K562 (cell line): ENCODE results near the gene SULT1E1. TPM values are rescaled to one million over a fixed set of nuclear protein-coding genes. Genes with fewer than 3 reads are reported as not detected.

Source experiments
- ATAC-seq: fragments of 200-7000 bp; cut with Tn5 transposase; 3 replicates; pipeline ENCODE4 v1.9.1; 2020; ENCODE audit warnings: moderate library complexity
- BruUV-seq: library from RNA; stranded (reverse); fragments of 400-500 nt; replicated peaks from 2 replicates; lab custom pipeline; 2021; lab: Mats Ljungman, UMichigan
- CTCF ChIA-PET: fragments of 300-600 bp; formaldehyde crosslinking; extraction: SDS; loops from one replicate; lab custom pipeline; 2021; ENCODE audit warnings: low intra/inter-chr PET ratio; lab: Yijun Ruan, JAX
- POLR2A ChIA-PET: fragments of 300-600, 350-650 bp; sonication (Branson Sonifier 250); formaldehyde crosslinking; extraction: SDS; loops from one replicate; lab custom pipeline; 2021; ENCODE audit warnings: antibody characterized with exemption, inconsistent platforms; lab: Yijun Ruan, JAX
- DNase-seq, 4 experiments: peaks; one replicate each; pipeline versions ENCODE4 v3.0.0 to v3.0.0-alpha.2; 2011 to 2018; ENCODE audit warnings: low spot score in 3 of 4, mixed read lengths in 3 of 4; ENCODE audit errors: extremely low read depth in 1 of 4
- FAIRE-seq: peaks from 2 replicates; lab custom pipeline; 2011; peaks lifted over from hg19 to GRCh38; lab: Jason Lieb, UNC
- H2AFZ ChIP-seq: 2 replicates; pipeline ENCODE4 v1.6.0; 2011; ENCODE audit warnings: low read depth, low read length, control low read depth, inconsistent platforms
- H3K27ac ChIP-seq: fragments of 200-600 bp; 3 replicates; pipeline ENCODE4 v1.8.0; 2011; ENCODE audit warnings: low read depth, mild to moderate bottlenecking, control low read depth, inconsistent platforms, low read length, moderate library complexity, mixed read lengths; ENCODE audit errors: extremely low read depth
- H3K27me3 ChIP-seq, 2 experiments: fragments of 300-600 bp in 1 of 2; 2 replicates in 1 of 2; 3 replicates in 1 of 2; pipeline versions ENCODE4 v1.6.0 to v1.8.0; 2011; ENCODE audit warnings: inconsistent platforms in 2 of 2, low read length in 2 of 2, mild to moderate bottlenecking in 1 of 2, mixed read lengths in 1 of 2, moderate library complexity in 1 of 2; ENCODE audit not compliant: control insufficient read depth in 2 of 2, insufficient read depth in 2 of 2
- H3K36me3 ChIP-seq: fragments of 300-600 bp; 3 replicates; pipeline ENCODE4 v1.8.0; 2011; ENCODE audit warnings: mild to moderate bottlenecking, low read length, inconsistent platforms; ENCODE audit not compliant: control insufficient read depth, insufficient read depth
- H3K4me1 ChIP-seq, 2 experiments: fragments of 200-600 bp in 1 of 2; replicated peaks in 1 of 2; 2 replicates in 1 of 2; 3 replicates in 1 of 2; pipeline versions ENCODE4 v1.5.1 to v1.8.0; 2011; ENCODE audit warnings: inconsistent platforms in 2 of 2, low read length in 2 of 2, mild to moderate bottlenecking in 1 of 2, mixed read lengths in 1 of 2, moderate library complexity in 1 of 2; ENCODE audit not compliant: control insufficient read depth in 2 of 2, insufficient read depth in 2 of 2
- H3K4me2 ChIP-seq: 2 replicates; pipeline ENCODE4 v1.6.1; 2011; ENCODE audit warnings: low read length, control low read depth, inconsistent platforms, mixed read lengths; ENCODE audit not compliant: insufficient read depth
- H3K4me3 ChIP-seq: fragments of 200-600 bp; sonication (generic), shearing (Covaris generic); 2 replicates; pipeline ENCODE4 v1.5.1; 2016; ENCODE audit warnings: control low read depth, inconsistent platforms
- H3K79me2 ChIP-seq: fragments of 200-600 bp; 3 replicates; pipeline ENCODE4 v1.8.0; 2011; ENCODE audit warnings: low read length, inconsistent platforms; ENCODE audit not compliant: control insufficient read depth, insufficient read depth
- H3K9ac ChIP-seq, 2 experiments: 2 replicates each; pipeline versions ENCODE4 v1.6.0 to v1.6.1; 2011; ENCODE audit warnings: low read depth in 2 of 2, low read length in 2 of 2, control low read depth in 1 of 2, inconsistent platforms in 1 of 2, mild to moderate bottlenecking in 1 of 2, mixed read lengths in 1 of 2; ENCODE audit not compliant: insufficient read depth in 1 of 2
- H3K9me1 ChIP-seq: one replicate; pipeline ENCODE4 v1.6.0; 2011; ENCODE audit warnings: inconsistent platforms, mild to moderate bottlenecking, low read length, moderate library complexity; ENCODE audit not compliant: control insufficient read depth, insufficient read depth
- H3K9me3 ChIP-seq: replicated peaks from 2 replicates; pipeline ENCODE4 v1.5.1; 2011; ENCODE audit warnings: low read depth, low read length, inconsistent platforms; ENCODE audit not compliant: control insufficient read depth, insufficient read depth
- H4K20me1 ChIP-seq: replicated peaks from 2 replicates; pipeline ENCODE4 v1.6.1; 2011; ENCODE audit warnings: low read length, inconsistent platforms, mixed read lengths; ENCODE audit not compliant: control insufficient read depth, insufficient read depth
- BRF1 ChIP-seq: IDR thresholded peaks from 3 replicates; pipeline ENCODE4 v1.6.1; 2011; ENCODE audit warnings: borderline replicate concordance, mild to moderate bottlenecking; ENCODE audit not compliant: insufficient read length; ENCODE audit errors: extremely low read depth
- CHCHD3 ChIP-seq: fragments of 250-450 bp; sonication (Bioruptor Pico); IDR thresholded peaks from 2 replicates; pipeline ENCODE4 v2.1.2; 2022; ENCODE audit warnings: mild to moderate bottlenecking
- GABPA ChIP-seq: fragments of 200-800 bp; sonication (Bioruptor generic); conservative IDR thresholded peaks from 2 replicates; pipeline ENCODE4 v1.6.1; 2016; ENCODE audit warnings: low read depth, missing genetic modification characterization, missing compliant biosample characterization
- HNRNPK ChIP-seq: fragments of 200-400 bp; formaldehyde crosslinking; IDR thresholded peaks from one replicate; pipeline ENCODE4 v1.6.1; 2018; ENCODE audit warnings: mild to moderate bottlenecking, low read depth, low read length; ENCODE audit not compliant: poor library complexity, severe bottlenecking
- NFE2 ChIP-seq: IDR thresholded peaks from 2 replicates; pipeline ENCODE4 v1.6.1; 2014; ENCODE audit warnings: antibody characterized with exemption, low read depth
- NRF1 ChIP-seq, 2 experiments: fragments of 450-650 bp; IDR thresholded peaks in 1 of 2; conservative IDR thresholded peaks in 1 of 2; 2 replicates each; pipeline ENCODE4 v1.6.1; 2014; ENCODE audit warnings: mild to moderate bottlenecking in 2 of 2
- POLR2AphosphoS5 ChIP-seq: IDR thresholded peaks from 2 replicates; pipeline ENCODE4 v1.6.1; 2011; ENCODE audit warnings: mild to moderate bottlenecking, low read depth, low read length, moderate library complexity; ENCODE audit not compliant: control insufficient read depth, insufficient read depth
- RB1 ChIP-seq: fragments of 450-650 bp; IDR thresholded peaks from 2 replicates; pipeline ENCODE4 v1.6.1; 2017; ENCODE audit warnings: low read depth, mild to moderate bottlenecking
- SP2 ChIP-seq: IDR thresholded peaks from 2 replicates; pipeline ENCODE4 v1.6.1; 2011; ENCODE audit warnings: mild to moderate bottlenecking, low read depth, low read length, moderate library complexity; ENCODE audit not compliant: poor library complexity, severe bottlenecking; ENCODE audit errors: extremely low read depth
- TCF7 ChIP-seq: sonication (generic); IDR thresholded peaks from 2 replicates; pipeline ENCODE4 v1.6.1; 2016; ENCODE audit warnings: antibody characterized with exemption, borderline replicate concordance
- THRAP3 ChIP-seq: fragments of 450-650 bp; IDR thresholded peaks from 2 replicates; pipeline ENCODE4 v1.6.1; 2016; ENCODE audit warnings: mild to moderate bottlenecking, inconsistent platforms, borderline replicate concordance
- ZNF316 ChIP-seq: fragments of 450-650 bp; IDR thresholded peaks from 2 replicates; pipeline ENCODE4 v1.6.1; 2016
- WGBS: fragments of 100-300 bp; shearing (Covaris generic); methylation state at CpG from one replicate; pipeline ENCODE4 v1.1.6; 2016; ENCODE audit warnings: low coverage, mixed read lengths; ENCODE audit not compliant: insufficient coverage; ENCODE audit errors: missing lambda C conversion rate; 5-methylcytosine and 5-hydroxymethylcytosine counted together
- in situ Hi-C: fragments of 300-500 bp; cut with MboI; formaldehyde crosslinking; loops from 4 replicates; pipeline ENCODE4 v1.15.0; 2018; ENCODE audit warnings: inconsistent platforms, mixed read lengths
- intact Hi-C: fragments of 100-400 bp; cut with micrococcal nuclease; formaldehyde crosslinking; loops from 2 replicates; pipeline ENCODE4 v1.14.2; 2022
- polyA plus RNA-seq, 8 experiments: library from polyadenylated mRNA; depleted of rRNA in 4 of 8; stranded (reverse) in 5 of 8; unstranded in 3 of 8; fragments of >200 nt; fragmentation: Nextera tagmentation in 2 of 8; fragmentation: Illumina TruSeq in 1 of 8; extraction: Ambion mirVana in 2 of 8; extraction: Trizol in 1 of 8; gene quantifications; 2 replicates each; pipeline versions ENCODE4 v1.2.1 to v1.2.3, GENCODE V29; 2011 to 2014; ENCODE audit warnings: inconsistent platforms in 1 of 8, missing spikeins in 1 of 8
- total RNA-seq, 7 experiments: library from RNA; depleted of rRNA in 6 of 7; stranded (reverse); fragments of >200 nt in 6 of 7; fragmentation: Illumina TruSeq in 2 of 7; extraction: Trizol in 2 of 7; gene quantifications; 2 replicates each; pipeline versions ENCODE4 v1.2.1 to v1.2.3, GENCODE V29; 2011 to 2021; ENCODE audit warnings: low replicate concordance in 1 of 7
- TF ChIP-seq, protein P1 (sequence below): fragments of 250-450 bp; sonication (Bioruptor Pico); IDR thresholded peaks from 2 replicates; pipeline ENCODE4 v1.8.0; 2021; ENCODE audit warnings: borderline replicate concordance, mild to moderate bottlenecking, moderate library complexity; ENCODE audit not compliant: poor library complexity, severe bottlenecking
- TF ChIP-seq, protein P2 (sequence below): fragments of 250-450 bp; sonication (Bioruptor Pico); IDR thresholded peaks from 2 replicates; pipeline ENCODE4 v1.5.1; 2021; ENCODE audit warnings: mild to moderate bottlenecking
- TF ChIP-seq, protein P3 (sequence below): fragments of 450-650 bp; IDR thresholded peaks from 2 replicates; pipeline ENCODE4 v1.6.1; 2014; ENCODE audit warnings: low read depth, mild to moderate bottlenecking, moderate library complexity, borderline replicate concordance

Gene SULT1E1
- total and polyA plus RNA-seq, 9 of the 15 experiments (the other 6 are each of a cell fraction or from before 2014, with no cell fraction given) = not detected

DNA sequence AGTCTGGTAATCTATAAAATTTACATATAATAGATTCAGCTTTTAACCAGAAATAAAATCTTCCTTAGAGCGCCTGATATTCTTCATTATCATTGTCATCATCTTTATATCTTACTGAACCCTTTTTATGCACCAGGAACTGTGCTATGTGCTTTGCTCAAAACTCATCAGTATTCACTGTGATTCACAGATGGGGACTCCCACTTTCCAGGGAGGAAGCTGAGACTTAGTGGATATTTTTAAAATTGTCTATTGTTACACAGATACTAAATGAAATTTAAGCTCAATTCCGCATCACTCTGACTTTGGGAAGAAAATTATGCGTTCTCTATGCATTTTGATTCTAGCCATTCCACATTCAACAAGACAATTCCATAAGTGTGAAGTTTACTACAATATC, 34.8 kb upstream of the SULT1E1 start:
- Histone ChIP-seq H3K4me3 (no peak overlapping the region), H3K27ac (no peak overlapping the region), H2AFZ (no peak overlapping the region), H4K20me1 (no peaks in the 10 kb centered on the region), H3K36me3 (no peaks in the 10 kb centered on the region), H3K9me3 (no peaks in the 10 kb centered on the region), H3K27me3 (no peaks in the 10 kb centered on the region), H3K79me2 (no peaks in the 10 kb centered on the region), H3K9ac (no peak overlapping the region), H3K4me1 (no peaks in the 10 kb centered on the region), H3K4me2 (no peak overlapping the region), H3K9me1 (no peaks in the 10 kb centered on the region)
- FAIRE-seq = no peak
- TF ChIP-seq THRAP3 (no peak), RB1 (no peak), ZNF316 (no peak), NRF1 (conservative IDR thresholded peaks at IDR 0.05 in 1 of 2, IDR thresholded peaks at IDR 0.05 in 1 of 2) (no peak), BRF1 (no peak), HNRNPK (no peak), GABPA (no peak), TCF7 (no peak), NFE2 (no peak), POLR2AphosphoS5 (no peak), SP2 (no peak), CHCHD3 (CRISPR knock-in tag) (no peak)
- TF ChIP-seq, protein P1, sequence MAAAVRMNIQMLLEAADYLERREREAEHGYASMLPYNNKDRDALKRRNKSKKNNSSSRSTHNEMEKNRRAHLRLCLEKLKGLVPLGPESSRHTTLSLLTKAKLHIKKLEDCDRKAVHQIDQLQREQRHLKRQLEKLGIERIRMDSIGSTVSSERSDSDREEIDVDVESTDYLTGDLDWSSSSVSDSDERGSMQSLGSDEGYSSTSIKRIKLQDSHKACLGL (CRISPR knock-in tag) = no peak
- TF ChIP-seq, protein P2, sequence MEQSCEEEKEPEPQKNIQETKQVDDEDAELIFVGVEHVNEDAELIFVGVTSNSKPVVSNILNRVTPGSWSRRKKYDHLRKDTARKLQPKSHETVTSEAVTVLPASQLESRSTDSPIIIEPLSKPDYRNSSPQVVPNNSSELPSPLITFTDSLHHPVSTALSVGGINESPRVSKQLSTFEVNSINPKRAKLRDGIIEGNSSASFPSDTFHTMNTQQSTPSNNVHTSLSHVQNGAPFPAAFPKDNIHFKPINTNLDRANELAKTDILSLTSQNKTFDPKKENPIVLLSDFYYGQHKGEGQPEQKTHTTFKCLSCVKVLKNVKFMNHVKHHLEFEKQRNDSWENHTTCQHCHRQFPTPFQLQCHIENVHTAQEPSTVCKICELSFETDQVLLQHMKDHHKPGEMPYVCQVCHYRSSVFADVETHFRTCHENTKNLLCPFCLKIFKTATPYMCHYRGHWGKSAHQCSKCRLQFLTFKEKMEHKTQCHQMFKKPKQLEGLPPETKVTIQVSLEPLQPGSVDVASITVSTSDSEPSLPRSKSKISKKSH (CRISPR knock-in tag) = no peak
- TF ChIP-seq, protein P3, sequence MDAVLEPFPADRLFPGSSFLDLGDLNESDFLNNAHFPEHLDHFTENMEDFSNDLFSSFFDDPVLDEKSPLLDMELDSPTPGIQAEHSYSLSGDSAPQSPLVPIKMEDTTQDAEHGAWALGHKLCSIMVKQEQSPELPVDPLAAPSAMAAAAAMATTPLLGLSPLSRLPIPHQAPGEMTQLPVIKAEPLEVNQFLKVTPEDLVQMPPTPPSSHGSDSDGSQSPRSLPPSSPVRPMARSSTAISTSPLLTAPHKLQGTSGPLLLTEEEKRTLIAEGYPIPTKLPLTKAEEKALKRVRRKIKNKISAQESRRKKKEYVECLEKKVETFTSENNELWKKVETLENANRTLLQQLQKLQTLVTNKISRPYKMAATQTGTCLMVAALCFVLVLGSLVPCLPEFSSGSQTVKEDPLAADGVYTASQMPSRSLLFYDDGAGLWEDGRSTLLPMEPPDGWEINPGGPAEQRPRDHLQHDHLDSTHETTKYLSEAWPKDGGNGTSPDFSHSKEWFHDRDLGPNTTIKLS = no peak
- POLR2A ChIA-PET = no interaction called here
- CTCF ChIA-PET = no interaction called here
- no peak for ATAC-seq
- in situ Hi-C loops (no loop called here), intact Hi-C loops (no loop called here)
- no TSS peak for BruUV-seq
- no peak for DNase-seq
- WGBS = 3% methylated on average over 3 of the region's 3 CpGs
